Breast epithelium (tissue), 3 donors: Measurements from ENCODE around the gene TPSAB1.

ENCODE experiments used
- POLR2AphosphoS5 ChIP-seq, 3 donors: sonication (generic); formaldehyde crosslinking; IDR thresholded peaks; one replicate each; pipeline ENCODE4 v1.6.1; 2017; ENCODE audit warnings: antibody characterized with exemption in 3 of 3
- TF ChIP-seq, protein P1 (sequence below), 3 donors: fragments of 450-650 bp; IDR thresholded peaks; one replicate each; pipeline ENCODE4 v1.5.1; 2016 to 2017; ENCODE audit warnings: antibody characterized with exemption in 3 of 3, mild to moderate bottlenecking in 3 of 3, moderate library complexity in 3 of 3

DNA sequence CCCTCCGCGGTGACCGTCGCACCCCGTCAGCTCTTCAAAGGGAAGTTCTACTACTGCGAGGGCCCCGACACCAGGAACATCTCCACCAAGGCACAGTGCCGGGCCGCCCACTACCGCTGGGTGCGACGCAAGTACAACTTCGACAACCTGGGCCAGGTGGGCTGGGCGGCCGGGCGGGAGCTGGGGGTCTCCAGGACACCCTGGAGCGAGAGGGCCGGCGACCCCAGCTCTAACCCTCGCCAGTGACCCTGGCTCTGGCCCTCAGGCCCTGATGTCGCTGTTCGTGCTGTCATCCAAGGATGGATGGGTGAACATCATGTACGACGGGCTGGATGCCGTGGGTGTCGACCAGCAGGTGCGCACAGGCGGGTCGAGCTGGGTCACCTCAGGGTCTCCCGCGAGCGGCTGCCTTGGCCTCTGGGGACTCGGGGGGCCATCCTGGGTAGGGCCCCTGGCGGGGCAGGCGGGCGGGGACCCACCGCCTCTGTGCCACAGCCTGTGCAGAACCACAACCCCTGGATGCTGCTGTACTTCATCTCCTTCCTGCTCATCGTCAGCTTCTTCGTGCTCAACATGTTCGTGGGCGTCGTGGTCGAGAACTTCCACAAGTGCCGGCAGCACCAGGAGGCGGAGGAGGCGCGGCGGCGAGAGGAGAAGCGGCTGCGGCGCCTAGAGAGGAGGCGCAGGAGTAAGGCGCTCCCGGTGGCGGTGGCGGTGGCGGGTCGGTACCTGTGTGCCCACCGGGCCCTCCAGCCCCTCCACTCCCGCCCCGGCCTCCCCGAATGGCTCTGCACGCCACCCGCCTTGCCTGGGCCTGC, 28.8 kb upstream of the TPSAB1 start:
- TF ChIP-seq, protein P1, sequence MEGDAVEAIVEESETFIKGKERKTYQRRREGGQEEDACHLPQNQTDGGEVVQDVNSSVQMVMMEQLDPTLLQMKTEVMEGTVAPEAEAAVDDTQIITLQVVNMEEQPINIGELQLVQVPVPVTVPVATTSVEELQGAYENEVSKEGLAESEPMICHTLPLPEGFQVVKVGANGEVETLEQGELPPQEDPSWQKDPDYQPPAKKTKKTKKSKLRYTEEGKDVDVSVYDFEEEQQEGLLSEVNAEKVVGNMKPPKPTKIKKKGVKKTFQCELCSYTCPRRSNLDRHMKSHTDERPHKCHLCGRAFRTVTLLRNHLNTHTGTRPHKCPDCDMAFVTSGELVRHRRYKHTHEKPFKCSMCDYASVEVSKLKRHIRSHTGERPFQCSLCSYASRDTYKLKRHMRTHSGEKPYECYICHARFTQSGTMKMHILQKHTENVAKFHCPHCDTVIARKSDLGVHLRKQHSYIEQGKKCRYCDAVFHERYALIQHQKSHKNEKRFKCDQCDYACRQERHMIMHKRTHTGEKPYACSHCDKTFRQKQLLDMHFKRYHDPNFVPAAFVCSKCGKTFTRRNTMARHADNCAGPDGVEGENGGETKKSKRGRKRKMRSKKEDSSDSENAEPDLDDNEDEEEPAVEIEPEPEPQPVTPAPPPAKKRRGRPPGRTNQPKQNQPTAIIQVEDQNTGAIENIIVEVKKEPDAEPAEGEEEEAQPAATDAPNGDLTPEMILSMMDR (IDR thresholded peaks at IDR 0.05) = no peak
- no peak for TF ChIP-seq POLR2AphosphoS5 (IDR thresholded peaks at IDR 0.05)
